Fibroblast of mammary gland (primary cell): ENCODE results near the gene SRSF2.

Source experiments
- DNase-seq: peaks from one replicate; pipeline ENCODE4 v3.0.0-alpha.2; 2010; ENCODE audit warnings: low read depth
- H3K4me3 ChIP-seq: 2 replicates; pipeline ENCODE4 v1.5.1; 2011; ENCODE audit warnings: low read depth, mild to moderate bottlenecking, low read length, moderate library complexity; ENCODE audit not compliant: control insufficient read depth
- TF ChIP-seq, protein P1 (sequence below): conservative IDR thresholded peaks from 2 replicates; pipeline ENCODE4 v1.5.1; 2011; ENCODE audit warnings: low read depth, low read length, inconsistent platforms; ENCODE audit not compliant: control insufficient read depth, insufficient read depth

Gene SRSF2, protein sequence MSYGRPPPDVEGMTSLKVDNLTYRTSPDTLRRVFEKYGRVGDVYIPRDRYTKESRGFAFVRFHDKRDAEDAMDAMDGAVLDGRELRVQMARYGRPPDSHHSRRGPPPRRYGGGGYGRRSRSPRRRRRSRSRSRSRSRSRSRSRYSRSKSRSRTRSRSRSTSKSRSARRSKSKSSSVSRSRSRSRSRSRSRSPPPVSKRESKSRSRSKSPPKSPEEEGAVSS

DNA sequence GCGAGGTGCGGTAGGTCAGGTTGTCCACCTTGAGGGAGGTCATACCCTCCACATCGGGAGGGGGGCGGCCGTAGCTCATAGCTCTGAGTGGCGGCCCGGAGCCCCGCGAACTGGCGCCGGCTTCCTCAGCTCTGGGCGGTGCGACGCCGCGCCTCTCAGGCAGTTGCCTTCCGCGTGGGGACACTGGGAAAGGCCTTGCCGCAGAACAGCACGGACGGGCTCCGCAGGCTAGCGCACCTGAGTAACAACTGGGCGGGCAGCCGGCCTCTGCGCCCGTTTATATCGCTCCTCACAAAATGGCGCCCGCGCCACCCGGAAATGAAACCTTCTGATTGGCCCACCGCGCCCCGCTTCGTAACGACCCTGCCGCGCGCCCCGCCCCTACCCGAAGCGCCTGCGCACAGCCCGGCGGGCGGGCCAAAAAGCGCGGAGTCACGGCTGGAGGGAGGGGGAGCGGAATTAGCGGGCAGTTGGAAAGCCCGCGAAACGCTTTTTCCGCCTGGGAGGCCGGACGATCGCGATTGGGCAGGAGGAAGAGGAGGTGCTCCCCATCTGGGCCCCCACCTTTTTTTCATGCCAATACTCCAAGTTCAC lies at the start of gene SRSF2:
Gene SRSF2 (minus strand): TSS at position 250 of the 594 bp plus-strand sequence. CDS start 171 bp downstream, at position 79.
- H3K4me3 ChIP-seq, result peak within 1 kb of the TSS; percentile 81
- TF ChIP-seq, protein P1, sequence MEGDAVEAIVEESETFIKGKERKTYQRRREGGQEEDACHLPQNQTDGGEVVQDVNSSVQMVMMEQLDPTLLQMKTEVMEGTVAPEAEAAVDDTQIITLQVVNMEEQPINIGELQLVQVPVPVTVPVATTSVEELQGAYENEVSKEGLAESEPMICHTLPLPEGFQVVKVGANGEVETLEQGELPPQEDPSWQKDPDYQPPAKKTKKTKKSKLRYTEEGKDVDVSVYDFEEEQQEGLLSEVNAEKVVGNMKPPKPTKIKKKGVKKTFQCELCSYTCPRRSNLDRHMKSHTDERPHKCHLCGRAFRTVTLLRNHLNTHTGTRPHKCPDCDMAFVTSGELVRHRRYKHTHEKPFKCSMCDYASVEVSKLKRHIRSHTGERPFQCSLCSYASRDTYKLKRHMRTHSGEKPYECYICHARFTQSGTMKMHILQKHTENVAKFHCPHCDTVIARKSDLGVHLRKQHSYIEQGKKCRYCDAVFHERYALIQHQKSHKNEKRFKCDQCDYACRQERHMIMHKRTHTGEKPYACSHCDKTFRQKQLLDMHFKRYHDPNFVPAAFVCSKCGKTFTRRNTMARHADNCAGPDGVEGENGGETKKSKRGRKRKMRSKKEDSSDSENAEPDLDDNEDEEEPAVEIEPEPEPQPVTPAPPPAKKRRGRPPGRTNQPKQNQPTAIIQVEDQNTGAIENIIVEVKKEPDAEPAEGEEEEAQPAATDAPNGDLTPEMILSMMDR, result no peak
- peak; percentile 97 for DNase-seq

DNA sequence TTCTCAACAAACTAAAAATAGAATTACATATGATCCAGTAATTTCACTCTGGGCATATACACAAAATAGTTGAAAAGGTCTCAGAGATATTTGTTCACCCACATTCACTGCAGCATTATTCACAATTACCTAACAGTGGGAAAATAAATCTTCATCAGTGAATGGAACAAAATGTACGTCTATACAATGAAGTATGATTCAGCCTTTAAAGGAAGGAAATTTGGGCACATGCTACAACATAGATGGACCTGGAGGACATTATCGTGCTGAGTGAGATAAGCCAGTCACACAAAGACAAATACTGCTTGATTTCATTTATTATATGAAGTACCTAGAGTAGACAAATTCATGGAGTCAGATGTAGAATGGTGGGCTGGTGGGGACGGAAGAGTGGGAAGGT lies 47.8 kb upstream of the SRSF2 start:
- peak; percentile 25 for DNase-seq
- no peak overlapping the region for H3K4me3 ChIP-seq
- TF ChIP-seq, protein P1, result no peak

DNA sequence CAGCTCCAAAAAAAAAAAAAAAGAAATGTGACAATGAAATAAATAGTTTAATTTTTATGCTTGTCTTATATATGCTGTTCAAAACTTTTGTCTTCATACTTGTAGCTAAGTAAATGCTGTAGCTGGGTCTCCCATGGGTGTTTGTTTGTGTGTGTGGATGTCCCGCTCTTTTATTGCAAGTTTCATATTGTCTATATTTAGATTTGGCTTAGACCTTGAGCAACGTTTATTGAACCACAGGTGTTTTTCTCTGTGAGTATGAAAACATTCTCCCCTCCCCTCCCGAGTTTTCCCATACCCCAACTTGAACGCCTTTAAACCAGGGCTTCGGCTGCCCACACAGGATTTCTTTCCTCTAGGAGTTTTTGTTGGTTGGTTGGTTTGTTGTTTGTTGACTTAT lies 46.0 kb upstream of the SRSF2 start:
- H3K4me3 ChIP-seq, result no peak overlapping the region
- DNase-seq, result no peak
- TF ChIP-seq, protein P1, result no peak

DNA sequence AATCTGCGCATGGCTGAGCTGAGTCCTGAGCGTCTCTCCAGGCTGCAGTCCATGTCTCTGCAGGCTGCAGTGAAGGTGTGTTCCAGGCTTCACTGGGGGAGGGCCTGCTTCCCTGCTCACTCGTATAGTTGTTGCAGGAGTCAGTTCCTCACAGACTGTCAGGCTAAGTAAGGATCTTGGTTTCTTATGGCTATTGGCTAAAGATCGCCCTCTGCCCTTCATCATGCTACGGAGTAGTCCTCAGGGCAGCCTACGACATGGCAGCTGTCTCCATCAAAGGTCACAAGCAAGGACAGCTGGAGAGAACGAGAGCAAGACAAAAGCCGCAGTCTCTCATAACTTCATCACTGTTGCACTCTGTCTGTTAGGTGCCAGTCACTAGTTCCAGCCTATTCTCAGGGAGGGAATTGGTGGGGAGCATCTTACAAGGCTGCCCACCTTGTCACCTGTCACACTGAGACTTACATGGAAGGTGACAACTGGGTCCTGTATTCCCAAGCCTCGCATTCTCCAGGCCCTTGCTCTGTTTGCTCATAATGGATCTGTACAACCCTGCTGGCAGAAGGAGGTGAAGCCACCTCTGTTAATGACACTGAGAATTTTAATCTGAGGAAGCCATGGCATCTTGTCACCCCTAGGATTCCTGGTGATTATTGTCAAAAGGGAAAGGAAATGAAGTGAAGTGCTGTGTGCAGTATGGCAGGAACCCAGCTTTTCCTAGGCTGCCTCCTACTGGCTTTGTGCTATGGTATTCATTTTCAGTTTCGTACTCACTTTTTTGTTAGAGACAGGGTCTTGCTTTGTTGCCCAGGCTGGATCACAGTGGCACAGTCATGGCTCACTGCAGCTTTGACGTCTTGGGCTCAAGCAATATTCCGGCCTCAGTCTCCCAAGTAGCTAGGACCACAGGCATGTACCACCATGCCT lies 44.2 kb upstream of the SRSF2 start:
- DNase-seq, result no peak
- TF ChIP-seq, protein P1, result peak; percentile 4
- no peak overlapping the region for H3K4me3 ChIP-seq

DNA sequence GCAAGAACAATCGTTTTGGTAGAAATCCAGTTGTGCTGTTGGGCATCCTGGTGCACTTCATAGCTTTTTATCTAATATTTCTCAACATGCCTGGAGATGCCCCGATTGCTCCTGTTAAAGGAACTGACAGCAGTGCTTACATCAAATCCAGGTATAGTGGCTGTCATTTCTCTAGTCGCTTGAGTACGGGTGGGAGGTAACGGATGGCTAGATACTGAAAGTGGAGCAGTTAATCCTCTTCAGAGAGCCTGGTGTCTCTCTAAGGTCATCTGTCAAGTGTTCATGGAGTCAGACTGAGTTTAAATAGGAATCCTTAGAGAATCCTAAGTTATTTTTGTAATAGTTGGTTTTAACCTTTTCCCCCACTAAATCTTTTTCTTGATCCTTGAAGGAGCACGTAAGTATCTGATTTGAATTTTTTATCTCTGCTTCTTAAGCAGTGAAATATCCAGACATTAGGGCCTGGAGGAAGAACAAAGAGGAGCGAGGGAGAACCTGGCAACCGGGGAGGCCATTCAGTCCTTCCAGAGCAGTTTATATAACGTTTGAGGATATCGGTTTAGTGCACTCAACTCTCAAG lies 38.0 kb upstream of the SRSF2 start:
- no peak for DNase-seq
- TF ChIP-seq, protein P1, result no peak
- no peak overlapping the region for H3K4me3 ChIP-seq

DNA sequence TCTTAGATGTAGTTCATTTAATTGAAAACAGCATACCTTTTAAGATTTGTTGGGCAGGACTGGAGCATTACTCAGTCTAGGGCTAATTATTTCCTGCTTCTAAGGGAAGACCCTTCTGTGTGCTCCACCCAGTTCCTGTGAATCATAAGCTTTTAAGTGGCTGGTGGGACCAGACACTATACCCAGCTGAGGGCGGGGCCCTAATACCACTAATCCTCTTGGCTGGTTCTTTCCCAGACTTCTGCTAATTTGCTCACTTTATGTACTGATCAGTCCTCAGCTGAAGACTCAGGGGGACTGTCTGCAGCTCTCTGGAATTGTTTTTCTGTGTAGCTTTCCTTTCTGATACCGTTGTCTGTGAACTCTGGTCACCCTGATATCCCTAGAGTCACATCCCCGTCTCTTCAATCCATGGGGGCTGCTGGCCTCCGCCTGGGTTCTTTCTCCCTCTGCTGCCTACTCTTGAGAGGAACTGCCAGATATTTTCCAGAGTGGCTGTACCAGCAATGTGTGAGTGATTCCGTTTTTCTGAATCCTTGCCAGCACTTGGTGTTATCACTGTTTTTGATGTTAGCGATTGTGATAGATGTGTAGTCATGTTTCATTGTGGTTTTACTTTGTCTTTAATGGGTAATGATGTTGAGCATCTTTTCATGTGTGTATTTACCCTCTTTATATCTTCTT lies 35.9 kb upstream of the SRSF2 start:
- peak overlapping the region; percentile 31 for H3K4me3 ChIP-seq
- peak; percentile 92 for DNase-seq

More for the DNA sequence above, 35.9 kb upstream of the SRSF2 start:
- TF ChIP-seq, protein P1, result no peak
